Osteoblast (primary cell): ENCODE measurements around the gene ARMC5. TPM values are rescaled to one million over a fixed set of nuclear protein-coding genes. Genes with fewer than 3 reads are reported as not detected.

Experiments used
- DNase-seq: peaks from one replicate; pipeline ENCODE4 v3.0.0; 2011; ENCODE audit warnings: low spot score, mixed read lengths; ENCODE audit not compliant: insufficient read length; ENCODE audit errors: missing footprints
- H2AFZ ChIP-seq: 2 replicates; pipeline ENCODE4 v1.6.0; 2011; ENCODE audit warnings: mild to moderate bottlenecking, low read length
- H3K27ac ChIP-seq: 2 replicates; pipeline ENCODE4 v1.5.1; 2011; ENCODE audit warnings: mild to moderate bottlenecking, low read depth, low read length, moderate library complexity
- H3K27me3 ChIP-seq: 2 replicates; pipeline ENCODE4 v1.6.0; 2012; ENCODE audit warnings: mild to moderate bottlenecking, control low read depth, inconsistent platforms, low read length, moderate library complexity; ENCODE audit not compliant: insufficient read depth
- H3K36me3 ChIP-seq: 2 replicates; pipeline ENCODE4 v1.5.1; 2011; ENCODE audit warnings: mild to moderate bottlenecking, low read length, control low read depth, moderate library complexity; ENCODE audit not compliant: insufficient read depth
- H3K4me1 ChIP-seq: 2 replicates; pipeline ENCODE4 v1.5.1; 2011; ENCODE audit warnings: mild to moderate bottlenecking, low read length, control low read depth, moderate library complexity; ENCODE audit not compliant: insufficient read depth
- H3K4me2 ChIP-seq: 2 replicates; pipeline ENCODE4 v1.6.0; 2011; ENCODE audit warnings: mild to moderate bottlenecking, low read length; ENCODE audit not compliant: insufficient read depth
- H3K4me3 ChIP-seq: fragments of 200-600 bp; sonication (generic); 3 replicates; pipeline ENCODE4 v1.5.1; 2012; ENCODE audit warnings: mild to moderate bottlenecking, low read length, inconsistent platforms; ENCODE audit not compliant: insufficient read depth
- H3K79me2 ChIP-seq: 2 replicates; pipeline ENCODE4 v1.6.0; 2012; ENCODE audit warnings: mild to moderate bottlenecking, low read length, control low read depth, inconsistent platforms; ENCODE audit not compliant: insufficient read depth
- H3K9me3 ChIP-seq: 2 replicates; pipeline ENCODE4 v1.5.1; 2011; ENCODE audit warnings: low read depth, low read length, control low read depth
- H4K20me1 ChIP-seq: 2 replicates; pipeline ENCODE4 v1.6.0; 2012; ENCODE audit warnings: mild to moderate bottlenecking, low read length, control low read depth; ENCODE audit not compliant: insufficient read depth
- CTCF ChIP-seq: IDR thresholded peaks from 2 replicates; pipeline ENCODE4 v1.5.1; 2011; ENCODE audit warnings: mild to moderate bottlenecking, low read depth, low read length, moderate library complexity; ENCODE audit errors: extremely low read depth
- total RNA-seq: library from RNA; depleted of rRNA; stranded (reverse); fragments of >200 nt; gene quantifications from 2 replicates; pipeline ENCODE4 v1.2.3, GENCODE V29; 2012

ARMC5 gene
- total RNA-seq, 1 donor = 12.7 TPM

DNA sequence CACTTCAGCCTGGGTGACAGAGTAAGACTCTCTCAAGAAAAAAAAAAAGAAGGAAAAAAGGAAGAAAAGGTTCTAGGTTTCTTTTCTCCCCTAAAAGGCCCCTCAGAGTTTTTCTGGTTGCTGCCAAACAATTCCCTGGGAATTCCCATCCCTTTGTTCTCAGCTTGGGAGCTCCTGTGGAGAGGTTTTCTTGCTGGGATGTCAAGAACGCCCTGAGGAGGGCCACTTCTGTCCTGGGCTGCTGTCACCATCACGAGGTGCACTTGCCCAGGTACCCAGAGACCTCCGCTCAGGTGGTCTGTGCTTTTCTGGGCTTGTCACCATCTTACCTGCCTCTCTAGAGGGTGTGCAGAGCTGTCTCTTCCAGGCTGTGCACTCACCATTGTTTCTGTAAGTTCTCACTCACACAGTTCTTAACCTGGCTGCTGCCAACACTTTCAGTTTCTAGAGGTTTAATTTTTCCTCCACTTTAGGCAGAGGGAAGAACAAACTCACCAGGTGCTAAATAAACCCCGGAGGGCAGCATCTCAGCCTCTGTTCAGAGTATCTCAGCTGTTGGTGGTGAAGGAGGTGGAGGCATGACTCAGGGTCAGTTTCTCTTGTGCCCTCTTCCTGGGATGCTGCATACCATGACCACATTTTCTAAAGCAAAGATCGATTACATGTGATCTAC is 28.8 kb upstream of the ARMC5 start:
- no peak overlapping the region for H3K27ac ChIP-seq
- H3K27me3 ChIP-seq = peaks cover 11% of the 10 kb centered on the region
- H2AFZ ChIP-seq = no peak overlapping the region
- no peaks in the 10 kb centered on the region for H3K36me3 ChIP-seq
- no peak overlapping the region for H3K4me3 ChIP-seq
- no peak for DNase-seq
- no peaks in the 10 kb centered on the region for H3K4me1 ChIP-seq
- H4K20me1 ChIP-seq = no peaks in the 10 kb centered on the region
- H3K4me2 ChIP-seq = no peak overlapping the region
- H3K79me2 ChIP-seq = no peaks in the 10 kb centered on the region
- no peaks in the 10 kb centered on the region for H3K9me3 ChIP-seq
- TF ChIP-seq CTCF = no peak

DNA sequence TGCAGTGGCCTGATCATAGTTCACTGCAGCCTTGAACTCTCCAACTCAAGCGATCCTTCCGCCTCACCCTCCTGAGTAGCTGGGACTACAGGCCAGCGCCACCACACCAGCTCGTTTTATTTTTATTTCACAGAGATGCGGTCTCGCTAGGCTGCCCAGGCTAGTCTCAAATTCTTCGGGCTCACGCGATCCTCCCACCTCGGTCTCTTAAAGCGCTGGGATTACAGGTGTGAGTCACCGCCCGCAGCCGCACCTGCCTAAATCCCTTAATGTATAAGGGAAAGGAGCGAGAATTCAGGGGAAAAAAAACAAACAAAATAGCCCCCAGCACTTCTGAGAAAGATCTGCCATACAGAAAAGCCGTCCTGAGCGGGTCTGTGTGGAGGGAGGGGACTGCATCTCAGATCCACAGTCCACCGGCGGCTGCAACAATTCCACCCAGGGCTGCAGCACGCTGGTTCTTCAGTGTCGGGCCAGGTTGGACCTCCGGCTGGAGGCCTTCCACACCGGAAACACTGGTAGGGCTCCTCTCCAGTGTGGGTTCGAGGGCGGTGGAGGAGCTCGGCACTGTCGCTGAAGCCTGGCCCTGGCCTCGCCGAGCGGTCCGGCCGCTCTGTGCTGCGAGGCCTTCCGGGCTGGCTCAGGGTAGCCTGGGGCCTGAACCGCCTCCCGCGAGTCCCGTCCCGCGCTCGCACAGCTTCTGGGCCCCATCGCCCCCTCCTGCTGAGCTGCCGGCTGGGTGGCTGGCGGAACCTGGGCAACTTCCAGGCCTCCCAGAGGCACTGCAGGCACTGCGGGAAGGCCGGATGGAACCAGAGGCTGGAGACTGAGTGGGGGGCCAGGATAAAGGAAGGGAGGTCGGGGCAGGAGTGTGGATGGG is 23.7 kb upstream of the ARMC5 start:
- H3K4me2 ChIP-seq = no peak overlapping the region
- no peaks in the 10 kb centered on the region for H3K9me3 ChIP-seq
- no peak overlapping the region for H2AFZ ChIP-seq

GRCh38 chr16:31436221-31437045 is 22.9 kb upstream of the ARMC5 start:
- H3K9me3 ChIP-seq = no peaks in the 10 kb centered on the region

More for the DNA sequence above, 23.7 kb upstream of the ARMC5 start:
- H3K79me2 ChIP-seq = no peaks in the 10 kb centered on the region
- H3K36me3 ChIP-seq = no peaks in the 10 kb centered on the region
- H3K27me3 ChIP-seq = no peaks in the 10 kb centered on the region
- no peak for TF ChIP-seq CTCF
- H3K4me3 ChIP-seq = no peak overlapping the region
- no peaks in the 10 kb centered on the region for H4K20me1 ChIP-seq
- DNase-seq = no peak
- no peak overlapping the region for H3K27ac ChIP-seq
- no peaks in the 10 kb centered on the region for H3K4me1 ChIP-seq

More at GRCh38 chr16:31436221-31437045, 22.9 kb upstream of the ARMC5 start:
- H3K79me2 ChIP-seq = no peaks in the 10 kb centered on the region
- H3K36me3 ChIP-seq = no peaks in the 10 kb centered on the region
- no peak overlapping the region for H2AFZ ChIP-seq
- H3K27ac ChIP-seq = no peak overlapping the region
- H3K4me2 ChIP-seq = no peak overlapping the region
- H3K4me1 ChIP-seq = no peaks in the 10 kb centered on the region
- no peak overlapping the region for H3K4me3 ChIP-seq
- no peaks in the 10 kb centered on the region for H3K27me3 ChIP-seq
- no peak for DNase-seq
- no peak for TF ChIP-seq CTCF
- no peaks in the 10 kb centered on the region for H4K20me1 ChIP-seq
